22Rv1 (cell line): ENCODE data around the gene DYRK4.

Experiments used
- H3K27ac ChIP-seq: fragments of 450-650 bp; 2 replicates; pipeline ENCODE4 v1.5.1; 2017
- ZFX ChIP-seq: fragments of 450-650 bp; IDR thresholded peaks from 2 replicates; pipeline ENCODE4 v1.6.1; 2017; ENCODE audit warnings: antibody characterized with exemption, borderline replicate concordance
- TF ChIP-seq, protein P1 (sequence below): fragments of 450-650 bp; IDR thresholded peaks from 2 replicates; pipeline ENCODE4 v1.5.1; 2017; ENCODE audit warnings: mild to moderate bottlenecking

The DYRK4 gene

GRCh38 chr12:4580281-4580688 lies 18.3 kb downstream of the DYRK4 start:
- TF ChIP-seq ZFX, result no peak
- TF ChIP-seq, protein P1, sequence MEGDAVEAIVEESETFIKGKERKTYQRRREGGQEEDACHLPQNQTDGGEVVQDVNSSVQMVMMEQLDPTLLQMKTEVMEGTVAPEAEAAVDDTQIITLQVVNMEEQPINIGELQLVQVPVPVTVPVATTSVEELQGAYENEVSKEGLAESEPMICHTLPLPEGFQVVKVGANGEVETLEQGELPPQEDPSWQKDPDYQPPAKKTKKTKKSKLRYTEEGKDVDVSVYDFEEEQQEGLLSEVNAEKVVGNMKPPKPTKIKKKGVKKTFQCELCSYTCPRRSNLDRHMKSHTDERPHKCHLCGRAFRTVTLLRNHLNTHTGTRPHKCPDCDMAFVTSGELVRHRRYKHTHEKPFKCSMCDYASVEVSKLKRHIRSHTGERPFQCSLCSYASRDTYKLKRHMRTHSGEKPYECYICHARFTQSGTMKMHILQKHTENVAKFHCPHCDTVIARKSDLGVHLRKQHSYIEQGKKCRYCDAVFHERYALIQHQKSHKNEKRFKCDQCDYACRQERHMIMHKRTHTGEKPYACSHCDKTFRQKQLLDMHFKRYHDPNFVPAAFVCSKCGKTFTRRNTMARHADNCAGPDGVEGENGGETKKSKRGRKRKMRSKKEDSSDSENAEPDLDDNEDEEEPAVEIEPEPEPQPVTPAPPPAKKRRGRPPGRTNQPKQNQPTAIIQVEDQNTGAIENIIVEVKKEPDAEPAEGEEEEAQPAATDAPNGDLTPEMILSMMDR, result no peak
- H3K27ac ChIP-seq, result no peak overlapping the region

DNA sequence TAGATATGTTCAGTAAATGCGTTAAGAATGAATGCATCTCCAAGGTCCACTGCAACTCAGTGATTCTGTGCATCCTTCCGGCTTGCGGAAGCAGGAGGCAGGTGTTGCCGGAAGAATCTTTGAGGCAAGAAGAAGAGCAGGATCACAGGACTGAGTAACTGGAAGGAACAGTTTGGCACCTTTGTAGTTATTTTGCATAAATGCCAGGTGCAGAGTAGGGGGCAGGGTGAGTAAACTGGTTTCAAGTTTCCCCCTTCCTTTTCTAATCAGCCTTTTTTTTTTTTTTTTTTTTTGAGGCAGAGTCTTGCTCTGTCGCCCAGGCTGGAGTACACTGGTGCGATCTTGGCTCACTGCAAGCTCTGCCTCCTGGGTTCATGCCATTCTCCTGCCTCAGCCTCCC lies 22.3 kb downstream of the DYRK4 start:
- no peak overlapping the region for H3K27ac ChIP-seq
- TF ChIP-seq, protein P1, result no peak
- no peak for TF ChIP-seq ZFX

DNA sequence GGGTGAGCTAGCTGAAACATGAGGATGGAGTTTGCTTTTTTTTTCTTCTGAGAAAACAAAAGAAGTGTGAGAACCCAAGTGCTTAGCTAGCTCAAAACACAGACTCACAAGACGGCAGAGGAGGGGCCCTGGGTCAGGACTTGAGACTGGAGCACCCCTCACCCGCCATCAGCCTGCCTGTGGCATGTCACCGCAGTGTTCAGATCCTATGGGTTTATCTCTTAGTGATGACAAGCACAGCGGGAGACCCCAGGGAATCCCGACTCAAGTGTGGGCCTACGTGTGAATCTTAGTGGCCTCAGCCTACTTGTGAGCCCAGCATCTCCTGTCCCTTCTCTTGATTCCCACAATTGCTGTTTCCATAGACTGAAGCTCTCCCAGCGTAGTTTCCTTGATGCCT lies 22.9 kb downstream of the DYRK4 start:
- TF ChIP-seq ZFX, result no peak
- TF ChIP-seq, protein P1, result no peak
- no peak overlapping the region for H3K27ac ChIP-seq

DNA sequence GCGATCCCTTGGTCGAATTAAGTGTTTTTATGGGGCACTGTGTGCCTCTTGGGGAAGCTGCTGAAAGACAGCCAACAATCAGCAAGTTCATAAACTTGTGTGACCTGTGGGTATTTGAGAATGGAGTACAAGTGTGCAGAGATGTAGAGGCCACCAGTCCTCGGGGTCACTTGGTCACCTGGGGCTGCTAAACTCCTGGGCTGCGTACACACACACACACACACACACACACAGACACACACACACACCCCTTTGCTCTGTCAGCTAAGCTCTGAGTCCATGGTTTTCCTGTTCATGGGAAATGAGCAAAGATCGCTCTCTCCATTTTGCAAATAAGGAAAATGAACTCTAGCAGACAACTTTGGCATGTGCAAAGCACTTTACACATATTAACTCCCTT lies 24.5 kb downstream of the DYRK4 start:
- H3K27ac ChIP-seq, result no peak overlapping the region
- no peak for TF ChIP-seq ZFX
- TF ChIP-seq, protein P1, result no peak

DNA sequence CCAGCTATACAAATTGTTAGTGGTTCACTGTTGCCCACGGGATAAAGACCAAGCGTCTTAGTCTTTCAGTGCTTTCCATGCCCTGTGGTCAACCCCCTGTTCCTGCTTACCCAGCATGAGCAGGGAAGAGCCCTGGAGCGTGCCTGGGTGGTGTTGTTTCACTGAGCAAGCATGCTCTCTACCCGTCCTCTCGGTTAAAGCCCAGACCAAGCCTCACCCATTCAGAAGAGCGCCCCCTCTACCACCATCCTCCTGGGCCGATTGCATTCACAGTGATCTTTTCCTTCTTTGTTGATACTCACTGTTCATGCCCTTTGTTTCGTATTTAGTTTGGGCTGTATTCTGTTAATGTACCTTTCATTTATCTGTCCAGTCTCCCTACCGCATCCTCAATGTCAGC lies 25.1 kb downstream of the DYRK4 start:
- no peak overlapping the region for H3K27ac ChIP-seq
- no peak for TF ChIP-seq ZFX
- TF ChIP-seq, protein P1, result peak; percentile 12; the same call in 1 of the 2 replicates

- TF ChIP-seq, protein P1, result no peak
- no peak for TF ChIP-seq ZFX
- H3K27ac ChIP-seq, result no peak overlapping the region
These were observed 26.9 kb downstream of the DYRK4 start for GRCh38 chr12:4588916-4589315.

GRCh38 chr12:4589941-4590340 lies 27.9 kb downstream of the DYRK4 start:
- TF ChIP-seq, protein P1, result no peak
- no peak for TF ChIP-seq ZFX
- H3K27ac ChIP-seq, result no peak overlapping the region
